Heart left ventricle (tissue), 16 donors: ENCODE measurements around the gene TBC1D1. TPM values are rescaled to one million over a fixed set of nuclear protein-coding genes. Genes with fewer than 3 reads are reported as not detected.
A peak's percentile ranks its signal among the peaks of the same experiment; 100 is the strongest.

Experiments
- ATAC-seq, 4 donors: fragments of 200-7000 bp; cut with Tn5 transposase; one replicate each; pipeline ENCODE4 v1.9.1; 2020 to 2022; ENCODE audit warnings: moderate library complexity in 4 of 4, mild to moderate bottlenecking in 3 of 4, moderate number of reproducible peaks in 1 of 4
- DNase-seq, 5 donors: peaks; one replicate each; pipeline ENCODE4 v3.0.0-alpha.2; 2020
- H3K27ac ChIP-seq, 12 donors: fragments of 200-600 bp; sonication (generic) in 4 of 12; one replicate each; pipeline versions ENCODE4 v1.5.0 to v1.8.0; 2016 to 2022; ENCODE audit warnings: mild to moderate bottlenecking in 2 of 12
- H3K27me3 ChIP-seq, 9 donors: fragments of 200-600 bp; sonication (generic) in 2 of 9; one replicate each; pipeline versions ENCODE4 v1.5.1 to v1.8.0; 2016 to 2022; ENCODE audit warnings: mild to moderate bottlenecking in 3 of 9
- H3K36me3 ChIP-seq, 9 donors: fragments of 200-600 bp; sonication (generic) in 2 of 9; one replicate each; pipeline versions ENCODE4 v1.5.0 to v1.8.0; 2018 to 2022; ENCODE audit warnings: mild to moderate bottlenecking in 2 of 9
- H3K4me1 ChIP-seq, 12 donors: fragments of 200-600 bp; sonication (generic) in 4 of 12; one replicate each; pipeline versions ENCODE4 v1.5.0 to v1.8.0; 2016 to 2022; ENCODE audit warnings: mild to moderate bottlenecking in 3 of 12
- H3K4me3 ChIP-seq, 12 donors: fragments of 200-600 bp; sonication (generic) in 4 of 12; one replicate each; pipeline versions ENCODE4 v1.5.0 to v1.8.0; 2017 to 2022; ENCODE audit warnings: mild to moderate bottlenecking in 9 of 12, moderate library complexity in 4 of 12
- H3K9me3 ChIP-seq, 12 donors: fragments of 200-600 bp; sonication (generic) in 4 of 12; one replicate each; pipeline versions ENCODE4 v1.5.0 to v1.8.0; 2016 to 2022; ENCODE audit warnings: mild to moderate bottlenecking in 1 of 12
- CTCF ChIP-seq, 12 donors: fragments of 200-600 bp; sonication (generic) in 4 of 12; IDR thresholded peaks; one replicate each; pipeline versions ENCODE4 v1.5.0 to v1.8.0; 2018 to 2022; ENCODE audit warnings: antibody characterized with exemption in 12 of 12, mild to moderate bottlenecking in 5 of 12
- POLR2A ChIP-seq, 2 donors: fragments of 450-650 bp; IDR thresholded peaks; one replicate each; pipeline ENCODE4 v1.6.1; 2017; ENCODE audit warnings: antibody characterized with exemption in 2 of 2, mild to moderate bottlenecking in 2 of 2, moderate library complexity in 2 of 2
- WGBS, 4 donors: extraction: QIAGEN DNeasy Blood & Tissue Kit in 2 of 4; methylation state at CpG; one replicate each; pipeline versions ENCODE4 v1.1.5 to v1.1.7; 2013 to 2018; 5-methylcytosine and 5-hydroxymethylcytosine counted together
- intact Hi-C, 10 donors: fragments of 100-400 bp; cut with DNase I; formaldehyde crosslinking; loops; one replicate each; pipeline versions ENCODE4 v1.11.1 to v1.14.2; 2022
- polyA plus RNA-seq, 2 donors: library from polyadenylated mRNA; stranded (reverse); fragments of 200-250 nt; gene quantifications; one replicate each; pipeline ENCODE4 v1.2.3, GENCODE V29; 2013
- total RNA-seq, 9 donors: library from RNA; depleted of rRNA in 2 of 9; stranded (reverse); fragments of >200 nt in 2 of 9; fragmentation: NEBNext Ultra II Directional in 3 of 9; extraction: Animal tissue kit (Norgen Biotek cat#: 25700) in 3 of 9; gene quantifications; one replicate each; pipeline versions ENCODE4 v1.1.0 to v1.2.4, GENCODE V29; 2016 to 2023
- donor health status: ischemic (EF 13 %, LVEDD 7.1; RV severe dilation, severe dysfunction).
- donor health status: healthy with polysubstance abuse.
- donor health status: DM: no; HTN: yes; CAD: no.
- donor health status: DM: no; HTN: no; CAD: no.
- donor health status: ischemic (EF 25% LVEDD 6.9; RV normal size, moderate dysfunction).
- donor health status: ischemic (EF 25% LVEDD 5.7; RV mildly dilated, moderate dysfunction).
- donor health status: healthy.
- donor health status: DM: yes; HTN: yes; CAD: no.
- donor health status: ischemic (EF 35%, LVEDD 5.7; RV mildly dilated, moderate dysfunction).
- donor health status: nonischemic (EF 11% LVEDD 7.7; RV severe dilation, severe dysfunction).
- donor health status: DM: yes; HTN: yes; CAD: no.
- donor health status: PGD.
- donor health status: ischemic (EF 29% LVEDD 5.4; RV normal size, mild dysfunction).
- donor health status: nonischemic (EF 23%, LVEDD 6.1; RV moderate dilation, normal function).

Gene TBC1D1
- total and polyA plus RNA-seq, 11 donors: 81.7 to 269 (median 140) TPM

- DNase-seq (no peak), ATAC-seq (peak in 1 of 4 donors; percentile 14)
- Histone ChIP-seq H3K9me3 (no peaks in the 10 kb centered on the region), H3K4me3 (no peak overlapping the region), H3K27me3 (no peaks in the 10 kb centered on the region), H3K36me3 (peaks cover 0 to 93% (median 52%) of the 10 kb centered on the region in 9 donors), H3K27ac (no peak overlapping the region), H3K4me1 (peaks cover 0 to 33% (median 0%) of the 10 kb centered on the region in 12 donors)
- intact Hi-C loops: no loop called here
- 91 to 96% (median 94%) methylated on average over 7 of the region's 7 CpGs for WGBS, 4 donors
- TF ChIP-seq POLR2A (IDR thresholded peaks at IDR 0.05): no peak
- no peak for TF ChIP-seq CTCF (IDR thresholded peaks at IDR 0.05)
These were observed 214.8 kb downstream of the TBC1D1 start for GRCh38 chr4:38105475-38106220.

GRCh38 chr4:38106311-38106710 is 215.4 kb downstream of the TBC1D1 start:
- peaks cover 0 to 33% (median 0%) of the 10 kb centered on the region in 12 donors for H3K4me1 ChIP-seq
- DNase-seq: no peak
- 79 to 90% (median 88%) methylated on average over 4 of the region's 4 CpGs for WGBS, 4 donors
- H3K9me3 ChIP-seq: no peaks in the 10 kb centered on the region
- no peak overlapping the region for H3K27ac ChIP-seq
- no peak overlapping the region for H3K4me3 ChIP-seq
- H3K36me3 ChIP-seq: peaks cover 0 to 90% (median 48%) of the 10 kb centered on the region in 9 donors
- intact Hi-C loops: no loop called here
- TF ChIP-seq CTCF (IDR thresholded peaks at IDR 0.05) (no peak), POLR2A (IDR thresholded peaks at IDR 0.05) (no peak)
- ATAC-seq: peak in 2 of 4 donors; percentile 32 to 35
- no peaks in the 10 kb centered on the region for H3K27me3 ChIP-seq

GRCh38 chr4:38106886-38107514 is 216.1 kb downstream of the TBC1D1 start:
- H3K36me3 ChIP-seq: peaks cover 0 to 85% (median 42%) of the 10 kb centered on the region in 9 donors
- no peaks in the 10 kb centered on the region for H3K9me3 ChIP-seq
- intact Hi-C loops: no loop called here
- H3K4me3 ChIP-seq: no peak overlapping the region
- ATAC-seq (peak in 2 of 4 donors; percentile 6 to 7), DNase-seq (no peak)
- H3K27me3 ChIP-seq: no peaks in the 10 kb centered on the region
- no peak overlapping the region for H3K27ac ChIP-seq
- 55 to 70% (median 62%) methylated on average over 10 of the region's 10 CpGs for WGBS, 4 donors
- no peak for TF ChIP-seq CTCF (IDR thresholded peaks at IDR 0.05)
- no peak for TF ChIP-seq POLR2A (IDR thresholded peaks at IDR 0.05)
- peaks cover 0 to 39% (median under 1%) of the 10 kb centered on the region in 12 donors for H3K4me1 ChIP-seq

- H3K27ac ChIP-seq: no peak overlapping the region
- no peak for DNase-seq
- H3K4me1 ChIP-seq: peaks cover 0 to 46% (median 8%) of the 10 kb centered on the region in 12 donors
- no peak for TF ChIP-seq POLR2A (IDR thresholded peaks at IDR 0.05)
- TF ChIP-seq CTCF (IDR thresholded peaks at IDR 0.05): no peak
- 62 to 87% (median 74%) methylated on average over 2 of the region's 2 CpGs for WGBS, 4 donors
- peaks cover 0 to 77% (median 38%) of the 10 kb centered on the region in 9 donors for H3K36me3 ChIP-seq
- intact Hi-C loops: no loop called here
- H3K27me3 ChIP-seq: no peaks in the 10 kb centered on the region
- H3K9me3 ChIP-seq: no peaks in the 10 kb centered on the region
- ATAC-seq: no peak
- no peak overlapping the region for H3K4me3 ChIP-seq
These were observed 216.9 kb downstream of the TBC1D1 start for GRCh38 chr4:38107818-38108217.
